Activated T-cell treated with anti-CD3 and anti-CD28 coated beads, Interleukin-2, amount 50 U/mL, for 72 hours (primary cell): ENCODE results near the gene FDCSP. TPM values are rescaled to one million over a fixed set of nuclear protein-coding genes. Genes with fewer than 3 reads are reported as not detected.

Experiments
- ATAC-seq, 2 donors: fragments of 150-1000 bp; cut with Tn5 transposase; replicated peaks in 1 of 2; 2 replicates each; pipeline ENCODE4 v1.10.0; 2021; ENCODE audit warnings: moderate library complexity in 2 of 2, mild to moderate bottlenecking in 1 of 2
- DNase-seq, 2 donors: peaks; one replicate each; pipeline ENCODE4 v3.0.0; 2021 to 2022; ENCODE audit warnings: mixed read lengths in 1 of 2
- H3K27ac Mint-ChIP-seq: one replicate; pipeline ENCODE4 v1.8.0; 2022; ENCODE audit warnings: mild to moderate bottlenecking, moderate library complexity, mixed read lengths
- H3K27me3 Mint-ChIP-seq: one replicate; pipeline ENCODE4 v1.8.0; 2022; ENCODE audit warnings: low read depth, mixed read lengths
- H3K36me3 Mint-ChIP-seq, 2 donors: one replicate each; pipeline ENCODE4 v1.8.0; 2022; ENCODE audit warnings: mixed read lengths in 2 of 2, mild to moderate bottlenecking in 1 of 2; ENCODE audit not compliant: insufficient read depth in 2 of 2
- H3K4me1 Mint-ChIP-seq: one replicate; pipeline ENCODE4 v1.8.0; 2022; ENCODE audit warnings: low read depth, mixed read lengths
- H3K4me3 Mint-ChIP-seq, 2 donors: one replicate each; pipeline ENCODE4 v1.8.0; 2022; ENCODE audit warnings: mild to moderate bottlenecking in 2 of 2, mixed read lengths in 2 of 2, moderate library complexity in 2 of 2
- H3K9me3 Mint-ChIP-seq, 2 donors: one replicate each; pipeline ENCODE4 v1.8.0; 2022; ENCODE audit warnings: mixed read lengths in 2 of 2
- total RNA-seq, 2 donors: library from RNA; stranded (reverse); gene quantifications; one replicate each; pipeline ENCODE4 v1.2.3, GENCODE V29; 2022

FDCSP gene
- total RNA-seq, 2 donors from 2014 or later, result not detected

DNA sequence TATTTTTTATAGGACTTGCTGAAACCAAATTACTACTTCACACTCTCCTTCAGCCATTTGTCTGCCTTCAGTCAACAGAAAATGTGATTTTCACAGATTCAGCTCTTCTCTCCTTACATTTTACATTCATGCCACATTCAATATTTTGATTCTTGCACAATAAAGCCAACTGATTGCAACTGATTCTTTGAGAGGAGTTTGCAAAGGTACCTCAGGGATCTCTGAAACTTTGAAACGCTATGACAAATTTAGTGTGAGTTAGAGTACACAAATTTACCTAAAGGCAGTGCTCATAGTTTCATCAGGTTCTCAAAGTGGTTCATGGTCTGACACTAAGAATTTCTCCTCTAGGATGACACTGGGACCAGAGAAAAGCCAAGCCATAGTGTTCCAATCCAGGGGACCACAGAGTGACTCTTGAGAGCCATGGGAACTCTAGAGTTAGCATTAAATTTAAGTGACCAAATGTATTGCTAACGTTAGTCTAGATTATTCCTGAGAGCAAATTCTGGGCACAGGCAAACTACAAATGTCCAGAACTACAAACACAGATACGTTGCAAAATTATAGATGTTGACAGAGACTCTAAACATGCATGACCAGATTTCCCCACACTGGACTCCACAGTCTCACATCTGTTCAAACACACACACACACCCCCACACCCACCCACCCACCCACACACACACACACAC lies 25.5 kb downstream of the FDCSP start:
- no peak for ATAC-seq

GRCh38 chr4:70251945-70252277 lies 26.0 kb downstream of the FDCSP start:
- Mint-ChIP-seq H3K27ac (no peak overlapping the region), H3K4me3 (no peak overlapping the region), H3K4me1 (no peaks in the 10 kb centered on the region), H3K27me3 (no peaks in the 10 kb centered on the region), H3K36me3 (no peaks in the 10 kb centered on the region), H3K9me3 (no peaks in the 10 kb centered on the region)
- DNase-seq (no peak), ATAC-seq (no peak)

More for the DNA sequence above, 25.5 kb downstream of the FDCSP start:
- H3K27ac Mint-ChIP-seq, result no peak overlapping the region
- no peak for DNase-seq
- no peak overlapping the region for H3K4me3 Mint-ChIP-seq
- H3K9me3 Mint-ChIP-seq, result no peaks in the 10 kb centered on the region
- no peaks in the 10 kb centered on the region for H3K4me1 Mint-ChIP-seq
- H3K36me3 Mint-ChIP-seq, result no peaks in the 10 kb centered on the region
- H3K27me3 Mint-ChIP-seq, result no peaks in the 10 kb centered on the region

GRCh38 chr4:70269674-70270073 lies 43.8 kb downstream of the FDCSP start:
- Mint-ChIP-seq H3K9me3 (peaks cover 3 to 4% of the 10 kb centered on the region in 2 donors), H3K4me1 (no peaks in the 10 kb centered on the region), H3K27me3 (no peaks in the 10 kb centered on the region), H3K4me3 (no peak overlapping the region), H3K36me3 (no peaks in the 10 kb centered on the region), H3K27ac (no peak overlapping the region)
- no peak for DNase-seq
- ATAC-seq, result no peak

DNA sequence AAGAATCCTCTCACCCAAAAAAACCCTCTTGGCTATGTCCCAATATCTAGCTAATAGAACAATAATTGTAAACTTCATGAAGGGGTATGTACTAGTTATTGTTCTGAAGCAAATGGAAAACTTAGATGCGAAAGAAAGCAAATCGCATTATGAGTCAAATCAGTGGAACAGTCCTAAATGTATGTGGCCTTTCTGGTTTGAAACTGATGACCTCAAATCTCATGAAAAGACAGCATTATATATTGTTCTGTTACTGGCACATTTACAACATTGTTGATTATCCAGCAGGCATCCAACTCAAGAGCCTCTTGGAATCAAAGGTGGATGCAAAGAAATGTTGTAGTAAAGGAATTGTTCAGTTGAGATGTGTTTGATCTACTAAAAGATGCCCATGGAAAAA lies 51.2 kb downstream of the FDCSP start:
- ATAC-seq, result no peak
- H3K4me1 Mint-ChIP-seq, result no peaks in the 10 kb centered on the region
- H3K27ac Mint-ChIP-seq, result no peak overlapping the region
- peaks cover 0 to 4% of the 10 kb centered on the region in 2 donors for H3K9me3 Mint-ChIP-seq
- no peaks in the 10 kb centered on the region for H3K36me3 Mint-ChIP-seq
- no peaks in the 10 kb centered on the region for H3K27me3 Mint-ChIP-seq
- no peak for DNase-seq
- no peak overlapping the region for H3K4me3 Mint-ChIP-seq

DNA sequence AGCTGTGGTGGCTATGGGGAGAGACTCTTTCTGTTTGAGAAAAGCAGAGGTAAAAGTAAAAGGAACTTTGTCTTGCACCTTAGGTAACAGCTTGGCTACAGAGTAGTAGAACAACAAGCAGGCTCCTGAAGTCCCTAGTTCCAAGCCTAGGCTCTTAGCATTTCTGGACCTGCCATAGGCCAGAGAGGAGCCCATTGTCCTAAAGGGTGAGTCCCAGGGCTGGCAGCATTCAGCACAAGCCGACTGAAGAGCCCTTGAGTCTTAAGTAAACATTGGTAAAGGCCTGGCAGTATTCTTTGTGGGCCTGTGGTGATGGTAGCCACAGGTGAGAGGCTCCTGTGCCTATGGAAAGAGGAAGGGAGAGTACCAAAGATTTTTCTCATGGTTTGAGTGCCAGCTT lies 54.6 kb downstream of the FDCSP start:
- Mint-ChIP-seq H3K4me1 (no peaks in the 10 kb centered on the region), H3K27me3 (no peaks in the 10 kb centered on the region), H3K9me3 (no peaks in the 10 kb centered on the region), H3K36me3 (no peaks in the 10 kb centered on the region), H3K27ac (no peak overlapping the region), H3K4me3 (no peak overlapping the region)
- DNase-seq (no peak), ATAC-seq (no peak)

Other genes starting within 250 kb of the FDCSP start
- not detected for gene STATH, start 230.2 kb upstream of the FDCSP start, total RNA-seq
- not detected for gene HTN3, start 197.7 kb upstream of the FDCSP start, total RNA-seq
- gene HTN1, start 175.7 kb upstream of the FDCSP start, total RNA-seq, result not detected
- gene PRR27, start 71.9 kb upstream of the FDCSP start, total RNA-seq, result not detected
- not detected for gene ODAM, start 30.4 kb upstream of the FDCSP start, total RNA-seq
- gene CSN3, start 16.5 kb downstream of the FDCSP start, total RNA-seq, result not detected
- gene CABS1, start 108.9 kb downstream of the FDCSP start, total RNA-seq, result not detected
- gene SMR3A, start 134.6 kb downstream of the FDCSP start, total RNA-seq, result not detected
- not detected for gene SMR3B, start 157.0 kb downstream of the FDCSP start, total RNA-seq
- gene OPRPN, start 171.8 kb downstream of the FDCSP start, total RNA-seq, result not detected
- not detected for gene MUC7, start 246.1 kb downstream of the FDCSP start, total RNA-seq